A549 (cell line): ENCODE measurements around the gene MMP1. TPM values are rescaled to one million over a fixed set of nuclear protein-coding genes. Genes with fewer than 3 reads are reported as not detected.

Source experiments
- ATAC-seq, 2 experiments: fragments of 200-7000 bp in 1 of 2; fragments of >200 bp in 1 of 2; cut with Nextera tagmentation in 1 of 2; cut with Tn5 transposase in 1 of 2; 3 replicates each; pipeline versions ENCODE4 v1.8.0 to v1.9.1; 2018 to 2020; ENCODE audit warnings: mild to moderate bottlenecking in 1 of 2, moderate library complexity in 1 of 2
- CTCF ChIA-PET: fragments of 300-600 bp; sonication (Branson Sonifier 250); formaldehyde crosslinking; extraction: SDS; loops from one replicate; lab custom pipeline; 2021; ENCODE audit warnings: antibody characterized with exemption, inconsistent platforms; lab: Yijun Ruan, JAX
- POLR2A ChIA-PET: fragments of 350-600 bp; formaldehyde crosslinking; extraction: SDS; loops from one replicate; lab custom pipeline; 2021; ENCODE audit warnings: antibody characterized with exemption, inconsistent platforms; lab: Yijun Ruan, JAX
- DNase-seq, 2 experiments: peaks; one replicate each; pipeline versions ENCODE4 v3.0.0 to v3.0.0-alpha.2; 2011 to 2016; ENCODE audit warnings: low read depth in 1 of 2, low spot score in 1 of 2
- FAIRE-seq: peaks from 2 replicates; lab custom pipeline; 2011; peaks lifted over from hg19 to GRCh38; lab: Jason Lieb, UNC
- H3K27ac ChIP-seq, 2 experiments: fragments of >200 bp; sonication (Bioruptor Twin); formaldehyde crosslinking; 3 replicates each; pipeline ENCODE4 v1.5.1; 2016 to 2017
- H3K4me1 ChIP-seq: fragments of >200 bp; sonication (Bioruptor Twin); formaldehyde crosslinking; 3 replicates; pipeline ENCODE4 v1.6.1; 2016
- H3K4me2 ChIP-seq: fragments of >200 bp; sonication (Bioruptor Twin); formaldehyde crosslinking; 3 replicates; pipeline ENCODE4 v1.6.1; 2016
- H3K4me3 ChIP-seq: fragments of >200 bp; sonication (Bioruptor Twin); formaldehyde crosslinking; 3 replicates; pipeline ENCODE4 v1.5.1; 2016
- H3K9me3 ChIP-seq: fragments of >200 bp; sonication (Bioruptor Twin); formaldehyde crosslinking; 3 replicates; pipeline ENCODE4 v1.6.1; 2016
- BHLHE40 ChIP-seq: IDR thresholded peaks from 2 replicates; pipeline ENCODE4 v1.6.1; 2012; ENCODE audit warnings: low read depth, low read length, inconsistent platforms
- CBX8 ChIP-seq: fragments of 200-600 bp; sonication (generic); IDR thresholded peaks from 2 replicates; pipeline ENCODE4 v1.6.1; 2016
- CHD2 ChIP-seq: fragments of 150-350 bp; IDR thresholded peaks from 2 replicates; pipeline ENCODE4 v1.6.1; 2014; ENCODE audit warnings: low read length; ENCODE audit not compliant: partially characterized antibody
- EHF ChIP-seq: fragments of 250-450 bp; sonication (Bioruptor Pico); IDR thresholded peaks from 2 replicates; pipeline ENCODE4 v1.5.0; 2020; ENCODE audit warnings: mild to moderate bottlenecking
- EHMT2 ChIP-seq: fragments of 200-600 bp; sonication (generic); IDR thresholded peaks from 2 replicates; pipeline ENCODE4 v1.6.1; 2016; ENCODE audit warnings: antibody characterized with exemption, low read depth, mild to moderate bottlenecking, moderate library complexity
- EP300 ChIP-seq, 2 experiments: fragments of >200 bp; sonication (Bioruptor Twin); formaldehyde crosslinking; IDR thresholded peaks; 2 replicates in 1 of 2; 3 replicates in 1 of 2; pipeline ENCODE4 v1.6.1; 2016 to 2017
- ESRRA ChIP-seq: fragments of 150-350 bp; IDR thresholded peaks from 2 replicates; pipeline ENCODE4 v1.6.1; 2014; ENCODE audit warnings: mild to moderate bottlenecking, low read length, borderline replicate concordance
- GATA3 ChIP-seq: IDR thresholded peaks from 2 replicates; pipeline ENCODE4 v1.6.1; 2012; ENCODE audit warnings: borderline replicate concordance
- HOXA7 ChIP-seq: fragments of 250-450 bp; sonication (Bioruptor Pico); IDR thresholded peaks from 2 replicates; pipeline ENCODE4 v1.5.0; 2020; ENCODE audit warnings: mild to moderate bottlenecking, moderate library complexity
- HOXB13 ChIP-seq: fragments of 250-450 bp; sonication (Bioruptor Pico); IDR thresholded peaks from 2 replicates; pipeline ENCODE4 v1.5.0; 2020; ENCODE audit warnings: low read depth, mild to moderate bottlenecking, moderate library complexity
- JUN ChIP-seq, 2 experiments: fragments of >200 bp; sonication (Bioruptor Twin); formaldehyde crosslinking; IDR thresholded peaks; 2 replicates in 1 of 2; 3 replicates in 1 of 2; pipeline ENCODE4 v1.6.1; 2016 to 2017
- JUNB ChIP-seq: fragments of >200 bp; sonication (Bioruptor Twin); formaldehyde crosslinking; IDR thresholded peaks from 2 replicates; pipeline ENCODE4 v1.6.1; 2016
- KDM1A ChIP-seq: fragments of 200-600 bp; sonication (generic); IDR thresholded peaks from 2 replicates; pipeline ENCODE4 v1.6.1; 2016; ENCODE audit warnings: low read depth, mild to moderate bottlenecking
- KDM5A ChIP-seq: fragments of 200-600 bp; sonication (generic); IDR thresholded peaks from 2 replicates; pipeline ENCODE4 v1.6.1; 2016; ENCODE audit warnings: antibody characterized with exemption, mild to moderate bottlenecking
- NR3C1 ChIP-seq: fragments of >200 bp; sonication (Bioruptor Twin); formaldehyde crosslinking; IDR thresholded peaks from 3 replicates; pipeline ENCODE4 v1.6.1; 2017
- RARB ChIP-seq: fragments of 250-450 bp; sonication (Bioruptor Pico); IDR thresholded peaks from 2 replicates; pipeline ENCODE4 v1.8.0; 2021; ENCODE audit warnings: mild to moderate bottlenecking, moderate library complexity
- RCOR1 ChIP-seq: fragments of 150-350 bp; IDR thresholded peaks from 2 replicates; pipeline ENCODE4 v1.6.1; 2014; ENCODE audit warnings: antibody characterized with exemption, low read length, low read depth
- RFX5 ChIP-seq: fragments of 450-650 bp; IDR thresholded peaks from 2 replicates; pipeline ENCODE4 v1.7.1; 2014; ENCODE audit warnings: antibody characterized with exemption, mild to moderate bottlenecking, moderate library complexity
- SREBF2 ChIP-seq: fragments of 450-650 bp; IDR thresholded peaks from 2 replicates; pipeline ENCODE4 v1.6.1; 2014; ENCODE audit warnings: mild to moderate bottlenecking, moderate library complexity
- TFCP2L1 ChIP-seq: fragments of 250-450 bp; sonication (Bioruptor Pico); IDR thresholded peaks from 2 replicates; pipeline ENCODE4 v1.5.0; 2021; ENCODE audit warnings: mild to moderate bottlenecking
- TP53 ChIP-seq: fragments of 250-450 bp; sonication (Bioruptor Pico); IDR thresholded peaks from 2 replicates; pipeline ENCODE4 v1.5.0; 2021; ENCODE audit warnings: mild to moderate bottlenecking, moderate library complexity
- ZFP36 ChIP-seq: fragments of 450-650 bp; IDR thresholded peaks from 2 replicates; pipeline ENCODE4 v1.6.1; 2014; ENCODE audit warnings: borderline replicate concordance; ENCODE audit not compliant: partially characterized antibody
- ZNF302 ChIP-seq: fragments of 250-450 bp; sonication (Bioruptor Pico); IDR thresholded peaks from 2 replicates; pipeline ENCODE4 v1.9.0; 2021; ENCODE audit warnings: inconsistent platforms, mild to moderate bottlenecking, moderate library complexity
- ZSCAN20 ChIP-seq: fragments of 250-450 bp; sonication (Bioruptor Pico); IDR thresholded peaks from 2 replicates; pipeline ENCODE4 v1.8.0; 2022; ENCODE audit warnings: mild to moderate bottlenecking, moderate library complexity
- WGBS: methylation state at CpG from one replicate; pipeline ENCODE4 v1.1.6; 2017; ENCODE audit errors: missing lambda C conversion rate; 5-methylcytosine and 5-hydroxymethylcytosine counted together
- polyA plus RNA-seq, 4 experiments: library from polyadenylated mRNA; depleted of rRNA in 3 of 4; stranded (reverse); fragments of >200 nt; fragmentation: RNase III in 1 of 4; extraction: RNeasy Plus Mini Kit Qiagen cat#74134 plus additional on column Dnase treatment in 1 of 4; gene quantifications; 2 replicates in 3 of 4; 3 replicates in 1 of 4; pipeline ENCODE4 v1.2.3, GENCODE V29; 2011 to 2017
- TF ChIP-seq, protein P1 (sequence below): fragments of >200 bp; sonication (Bioruptor Twin); formaldehyde crosslinking; IDR thresholded peaks from 2 replicates; pipeline ENCODE4 v1.6.1; 2016
- TF ChIP-seq, protein P2 (sequence below): IDR thresholded peaks from 2 replicates; pipeline ENCODE4 v1.6.1; 2012; ENCODE audit warnings: low read depth, borderline replicate concordance
- TF ChIP-seq, protein P3 (sequence below): fragments of 250-450 bp; sonication (Bioruptor Pico); IDR thresholded peaks from 2 replicates; pipeline ENCODE4 v1.5.0; 2020; ENCODE audit warnings: low read depth, mild to moderate bottlenecking, moderate library complexity

The MMP1 gene
- polyA plus RNA-seq, 2 of the 4 experiments (the other 2 are of a cell fraction), result 0.06 to 0.12 TPM

DNA sequence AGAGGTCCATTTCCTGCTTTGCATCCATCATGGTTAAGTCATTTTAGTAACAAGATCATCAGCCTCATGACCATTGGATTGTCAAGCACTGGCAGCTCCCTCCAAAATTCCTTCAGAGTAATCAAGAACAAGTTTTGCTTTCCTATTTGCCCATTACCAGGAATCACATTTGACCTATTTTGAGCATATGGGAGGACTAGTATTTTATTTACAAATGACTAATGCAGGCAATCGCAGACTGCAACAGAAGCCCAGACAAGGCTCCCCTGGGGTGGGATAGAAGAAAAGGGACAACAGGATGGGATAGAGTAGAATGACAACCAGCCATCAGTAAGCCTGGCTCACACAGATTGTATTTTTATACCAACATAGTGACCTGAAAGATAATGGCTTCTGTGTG lies 26.6 kb downstream of the MMP1 start:
- H3K4me2 ChIP-seq, result no peak overlapping the region
- POLR2A ChIA-PET, result no interaction called here
- ATAC-seq, result no peak
- no peak for DNase-seq
- no peaks in the 10 kb centered on the region for H3K4me1 ChIP-seq
- no peak for FAIRE-seq
- H3K9me3 ChIP-seq, result no peaks in the 10 kb centered on the region
- H3K4me3 ChIP-seq, result no peak overlapping the region
- TF ChIP-seq ZFP36 (no peak), EP300 (IDR thresholded peaks at IDR 0.05) (no peak)
- TF ChIP-seq, protein P1, sequence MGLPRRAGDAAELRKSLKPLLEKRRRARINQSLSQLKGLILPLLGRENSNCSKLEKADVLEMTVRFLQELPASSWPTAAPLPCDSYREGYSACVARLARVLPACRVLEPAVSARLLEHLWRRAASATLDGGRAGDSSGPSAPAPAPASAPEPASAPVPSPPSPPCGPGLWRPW, result no peak
- CTCF ChIA-PET, result no interaction called here
- WGBS, result 22% methylated on average over 1 of the region's 1 CpG
- no peak overlapping the region for H3K27ac ChIP-seq

DNA sequence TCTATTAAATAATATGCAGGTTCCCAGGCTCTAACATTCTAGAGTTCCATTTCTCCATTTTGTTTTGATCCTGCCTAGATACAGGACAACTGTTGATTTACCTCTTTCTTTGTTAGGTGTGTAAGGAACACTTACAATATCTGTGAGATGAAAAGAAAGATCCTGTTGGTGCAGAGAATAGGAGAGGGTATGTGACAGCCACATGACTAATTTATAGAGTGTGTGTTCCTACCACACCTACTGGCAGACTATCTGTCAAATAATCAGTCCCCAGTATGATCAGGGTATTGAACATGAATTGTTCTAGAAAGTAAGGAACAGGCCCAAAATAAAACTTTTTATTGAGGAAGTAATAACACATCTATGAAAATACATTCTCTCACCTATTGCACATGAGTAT lies 27.8 kb downstream of the MMP1 start:
- H3K9me3 ChIP-seq, result no peaks in the 10 kb centered on the region
- POLR2A ChIA-PET, result no interaction called here
- FAIRE-seq (no peak), DNase-seq (no peak), ATAC-seq (no peak)
- no peak overlapping the region for H3K4me3 ChIP-seq
- no peak overlapping the region for H3K27ac ChIP-seq
- H3K4me2 ChIP-seq, result no peak overlapping the region
- no peaks in the 10 kb centered on the region for H3K4me1 ChIP-seq
- no peak for TF ChIP-seq EHMT2
- TF ChIP-seq ZFP36, result no peak
- no peak for TF ChIP-seq RFX5
- TF ChIP-seq EP300 (IDR thresholded peaks at IDR 0.05), result no peak
- no peak for TF ChIP-seq CBX8
- TF ChIP-seq ESRRA, result no peak
- TF ChIP-seq, protein P2, sequence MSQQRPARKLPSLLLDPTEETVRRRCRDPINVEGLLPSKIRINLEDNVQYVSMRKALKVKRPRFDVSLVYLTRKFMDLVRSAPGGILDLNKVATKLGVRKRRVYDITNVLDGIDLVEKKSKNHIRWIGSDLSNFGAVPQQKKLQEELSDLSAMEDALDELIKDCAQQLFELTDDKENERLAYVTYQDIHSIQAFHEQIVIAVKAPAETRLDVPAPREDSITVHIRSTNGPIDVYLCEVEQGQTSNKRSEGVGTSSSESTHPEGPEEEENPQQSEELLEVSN, result no peak
- no peak for TF ChIP-seq CHD2
- no peak for TF ChIP-seq SREBF2
- no peak for TF ChIP-seq RCOR1
- no peak for TF ChIP-seq JUN (IDR thresholded peaks at IDR 0.05)
- no peak for TF ChIP-seq TFCP2L1
- no peak for TF ChIP-seq ZNF302 (CRISPR knock-in tag)
- no peak for TF ChIP-seq KDM5A
- TF ChIP-seq HOXA7, result no peak
- TF ChIP-seq NR3C1, result no peak
- TF ChIP-seq HOXB13 (CRISPR knock-in tag), result no peak
- no peak for TF ChIP-seq RARB
- TF ChIP-seq TP53, result no peak
- CTCF ChIA-PET, result no interaction called here

DNA sequence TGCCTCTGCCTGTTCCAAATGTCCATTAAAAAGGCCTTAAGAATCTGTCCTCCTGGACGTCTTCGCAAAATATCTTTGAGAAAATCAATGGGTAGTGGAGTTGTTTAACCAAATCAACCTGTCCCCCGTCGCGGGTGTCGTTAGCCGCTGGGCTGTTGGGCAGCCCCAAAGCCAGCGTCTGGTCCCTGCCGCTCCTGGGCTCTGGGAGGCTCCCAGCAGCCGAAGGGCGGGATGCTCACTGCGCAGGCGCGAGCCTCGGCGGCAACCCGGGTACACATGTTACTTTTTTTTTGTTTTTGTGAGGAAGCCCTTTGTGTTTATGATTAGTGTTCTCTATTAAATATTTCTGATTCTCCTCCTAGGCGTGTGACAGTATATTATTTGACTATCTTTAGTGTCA lies 30.2 kb downstream of the MMP1 start:
- 85% methylated on average over 17 of the region's 18 CpGs for WGBS
- Histone ChIP-seq H3K9me3 (no peaks in the 10 kb centered on the region), H3K4me2 (no peak overlapping the region), H3K4me1 (0 out of 3 replicates have a peak, but pooled peaks cover 6% of the 10 kb centered on the region), H3K4me3 (no peak overlapping the region)
- ChIA-PET POLR2A (no interaction called here), CTCF (no interaction called here)
- DNase-seq, result no peak
- no peak for FAIRE-seq
- ATAC-seq, result no peak
- TF ChIP-seq CBX8, result no peak
- TF ChIP-seq ZSCAN20, result no peak
- TF ChIP-seq, all 56 proteins: peak for 0
- no peak overlapping the region for H3K27ac ChIP-seq

DNA sequence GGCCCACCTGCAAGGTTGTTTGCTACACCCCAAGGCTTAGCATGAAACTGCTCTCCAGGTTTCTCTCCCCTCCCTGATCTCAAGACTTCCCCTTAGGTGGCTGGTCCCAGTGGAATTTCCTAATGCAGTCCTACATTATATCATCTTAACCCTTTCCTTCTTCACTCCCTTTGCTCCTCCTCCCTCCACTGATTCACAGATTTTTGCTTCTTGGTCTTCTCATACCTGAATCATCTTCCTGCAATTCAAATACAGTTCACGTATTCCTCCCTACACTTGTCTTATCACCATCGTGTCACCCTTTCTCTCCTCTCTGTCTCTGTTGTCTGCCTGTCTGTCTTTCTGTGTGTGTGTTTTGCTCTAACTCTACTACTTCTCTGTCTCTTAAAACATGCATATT lies 34.5 kb downstream of the MMP1 start:
- Histone ChIP-seq H3K9me3 (no peaks in the 10 kb centered on the region), H3K4me3 (no peak overlapping the region), H3K27ac (peak overlapping the region in 1 of 2 experiments; percentile 65; a peak in 2 of 6 replicates), H3K4me1 (peaks cover 42% of the 10 kb centered on the region), H3K4me2 (no peak overlapping the region)
- FAIRE-seq (no peak), DNase-seq (no peak), ATAC-seq (no peak)
- ChIA-PET CTCF (interaction anchor here (1.0 kb wide), 1 partner anchor 177 kb away, joined by 3 read pairs; no protein-coding TSS in a partner anchor), POLR2A (no interaction called here)
- WGBS, result 21% methylated on average over 2 of the region's 2 CpGs
- TF ChIP-seq RCOR1 (no peak), KDM1A (no peak), EHF (no peak), ZFP36 (no peak), JUNB (no peak), BHLHE40 (no peak), ESRRA (no peak), CBX8 (no peak), HOXB13 (CRISPR knock-in tag) (no peak), TFCP2L1 (no peak), GATA3 (no peak)
- TF ChIP-seq, protein P3, sequence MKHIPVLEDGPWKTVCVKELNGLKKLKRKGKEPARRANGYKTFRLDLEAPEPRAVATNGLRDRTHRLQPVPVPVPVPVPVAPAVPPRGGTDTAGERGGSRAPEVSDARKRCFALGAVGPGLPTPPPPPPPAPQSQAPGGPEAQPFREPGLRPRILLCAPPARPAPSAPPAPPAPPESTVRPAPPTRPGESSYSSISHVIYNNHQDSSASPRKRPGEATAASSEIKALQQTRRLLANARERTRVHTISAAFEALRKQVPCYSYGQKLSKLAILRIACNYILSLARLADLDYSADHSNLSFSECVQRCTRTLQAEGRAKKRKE, result no peak
